Lower leg skin (tissue), 4 donors: Measurements from ENCODE around the gene KCNE4. TPM values are rescaled to one million over a fixed set of nuclear protein-coding genes. Genes with fewer than 3 reads are reported as not detected.

ENCODE experiments used
- DNase-seq, 2 donors: peaks; one replicate each; pipeline ENCODE4 v3.0.0-alpha.2; 2019; ENCODE audit warnings: low spot score in 2 of 2
- H3K4me3 ChIP-seq: fragments of 200-600 bp; sonication (generic); 2 replicates; pipeline ENCODE4 v1.5.1; 2017; ENCODE audit warnings: mild to moderate bottlenecking, low read depth; ENCODE audit not compliant: poor library complexity, severe bottlenecking
- POLR2A ChIP-seq, 2 donors: fragments of 450-650 bp; IDR thresholded peaks; one replicate each; pipeline ENCODE4 v1.6.1; 2016 to 2017; ENCODE audit warnings: antibody characterized with exemption in 2 of 2, mild to moderate bottlenecking in 1 of 2, moderate library complexity in 1 of 2
- WGBS, 2 donors: methylation state at CpG; one replicate each; pipeline ENCODE4 v1.1.5; 2018; 5-methylcytosine and 5-hydroxymethylcytosine counted together
- intact Hi-C: fragments of 100-400 bp; cut with DNase I; formaldehyde crosslinking; loops from one replicate; pipeline ENCODE4 v1.15.0; 2023; ENCODE audit warnings: low total_unique reads
- total RNA-seq, 4 donors: library from RNA; depleted of rRNA; stranded (reverse); fragments of >200 nt; gene quantifications; one replicate each; pipeline ENCODE4 v1.1.0, GENCODE V29; 2016
- TF ChIP-seq, protein P1 (sequence below), 3 donors: fragments of 450-650 bp; IDR thresholded peaks; one replicate each; pipeline ENCODE4 v1.5.1; 2016; ENCODE audit warnings: antibody characterized with exemption in 3 of 3, mild to moderate bottlenecking in 3 of 3, moderate library complexity in 2 of 3

KCNE4 gene
- total RNA-seq, 4 donors from 2014 or later: 0.95 to 4.1 (median 1.7) TPM

DNA sequence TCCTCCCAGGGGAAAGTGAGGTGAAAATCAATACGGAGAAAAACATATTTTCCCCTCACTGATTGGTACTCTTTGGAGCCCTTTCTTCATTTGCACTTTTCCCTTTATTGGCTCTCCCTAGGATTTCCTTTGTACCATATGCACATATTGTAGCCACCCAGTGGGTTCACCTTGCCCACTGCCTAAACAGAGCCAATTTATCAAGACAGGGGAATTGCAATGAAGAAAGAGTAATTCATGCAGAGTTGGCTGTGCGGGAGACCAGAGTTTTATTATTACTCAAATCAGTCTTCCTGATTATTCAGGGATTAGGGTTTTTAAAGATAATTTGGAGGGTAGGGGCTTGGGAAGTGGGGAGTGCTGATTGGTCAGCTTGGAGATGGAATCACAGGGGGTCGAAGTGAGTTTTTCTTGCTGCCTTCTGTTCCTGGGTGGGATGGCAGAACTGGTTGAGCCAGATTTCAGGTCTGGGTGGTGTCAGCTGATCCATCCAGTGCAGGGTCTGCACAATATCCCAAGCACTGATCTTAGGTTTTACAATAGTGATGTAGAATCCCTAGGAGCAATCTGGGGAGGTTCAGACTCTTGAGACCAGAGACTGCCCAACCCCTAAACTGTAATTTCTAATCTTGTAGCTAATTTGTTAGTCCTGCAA lies 15.1 kb upstream of the KCNE4 start:
- intact Hi-C loops: no loop called here
- H3K4me3 ChIP-seq: no peak overlapping the region
- TF ChIP-seq, protein P1, sequence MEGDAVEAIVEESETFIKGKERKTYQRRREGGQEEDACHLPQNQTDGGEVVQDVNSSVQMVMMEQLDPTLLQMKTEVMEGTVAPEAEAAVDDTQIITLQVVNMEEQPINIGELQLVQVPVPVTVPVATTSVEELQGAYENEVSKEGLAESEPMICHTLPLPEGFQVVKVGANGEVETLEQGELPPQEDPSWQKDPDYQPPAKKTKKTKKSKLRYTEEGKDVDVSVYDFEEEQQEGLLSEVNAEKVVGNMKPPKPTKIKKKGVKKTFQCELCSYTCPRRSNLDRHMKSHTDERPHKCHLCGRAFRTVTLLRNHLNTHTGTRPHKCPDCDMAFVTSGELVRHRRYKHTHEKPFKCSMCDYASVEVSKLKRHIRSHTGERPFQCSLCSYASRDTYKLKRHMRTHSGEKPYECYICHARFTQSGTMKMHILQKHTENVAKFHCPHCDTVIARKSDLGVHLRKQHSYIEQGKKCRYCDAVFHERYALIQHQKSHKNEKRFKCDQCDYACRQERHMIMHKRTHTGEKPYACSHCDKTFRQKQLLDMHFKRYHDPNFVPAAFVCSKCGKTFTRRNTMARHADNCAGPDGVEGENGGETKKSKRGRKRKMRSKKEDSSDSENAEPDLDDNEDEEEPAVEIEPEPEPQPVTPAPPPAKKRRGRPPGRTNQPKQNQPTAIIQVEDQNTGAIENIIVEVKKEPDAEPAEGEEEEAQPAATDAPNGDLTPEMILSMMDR (IDR thresholded peaks at IDR 0.05): no peak
- no peak for TF ChIP-seq POLR2A (IDR thresholded peaks at IDR 0.05)
- no peak for DNase-seq
- WGBS, 2 donors: 70 to 79% methylated on average over 3 of the region's 3 CpGs

DNA sequence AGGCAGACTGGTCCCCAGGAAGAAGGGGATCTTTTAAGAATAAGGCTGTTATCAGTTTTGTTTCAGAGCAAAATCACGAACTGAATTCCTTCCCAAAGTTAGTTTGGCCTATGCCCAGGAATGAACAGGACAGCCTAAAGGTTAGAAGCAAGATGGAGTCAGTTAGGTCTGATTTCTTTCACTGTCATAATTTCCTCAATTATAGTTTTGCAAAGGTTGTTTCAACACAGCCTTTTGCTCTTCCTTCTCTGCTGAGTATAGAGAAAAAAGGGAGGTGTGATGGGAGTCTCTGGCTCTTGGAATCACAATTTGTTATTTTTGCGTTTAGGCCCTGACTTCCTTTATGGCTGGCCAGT lies 14.6 kb upstream of the KCNE4 start:
- intact Hi-C loops: no loop called here
- no peak overlapping the region for H3K4me3 ChIP-seq
- WGBS, 2 donors: 73 to 80% methylated on average over 2 of the region's 2 CpGs
- TF ChIP-seq, protein P1 (IDR thresholded peaks at IDR 0.05): no peak
- TF ChIP-seq POLR2A (IDR thresholded peaks at IDR 0.05): no peak
- DNase-seq: no peak

DNA sequence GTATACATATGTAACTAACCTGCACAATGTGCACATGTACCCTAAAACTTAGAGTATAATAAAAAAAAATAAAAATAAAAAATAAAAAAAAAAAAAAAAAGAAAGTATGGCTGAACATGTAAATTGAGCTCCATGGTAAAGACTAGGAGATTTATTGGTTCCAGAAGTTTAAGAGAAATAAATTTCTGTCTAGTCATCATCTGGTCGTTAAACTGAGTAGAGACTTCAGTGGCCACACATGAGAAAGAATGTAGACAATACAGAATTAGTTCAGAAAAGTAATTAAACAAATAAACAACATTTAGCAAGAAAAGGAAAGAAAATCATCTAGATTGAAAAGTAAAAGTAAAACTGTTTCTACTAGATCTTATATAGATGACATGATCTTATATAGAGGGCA lies 12.4 kb upstream of the KCNE4 start:
- intact Hi-C loops: no loop called here
- WGBS, 2 donors: 45 to 60% methylated on average over 1 of the region's 1 CpG
- no peak for DNase-seq
- TF ChIP-seq, protein P1 (IDR thresholded peaks at IDR 0.05): no peak
- no peak for TF ChIP-seq POLR2A (IDR thresholded peaks at IDR 0.05)
- H3K4me3 ChIP-seq: no peak overlapping the region

DNA sequence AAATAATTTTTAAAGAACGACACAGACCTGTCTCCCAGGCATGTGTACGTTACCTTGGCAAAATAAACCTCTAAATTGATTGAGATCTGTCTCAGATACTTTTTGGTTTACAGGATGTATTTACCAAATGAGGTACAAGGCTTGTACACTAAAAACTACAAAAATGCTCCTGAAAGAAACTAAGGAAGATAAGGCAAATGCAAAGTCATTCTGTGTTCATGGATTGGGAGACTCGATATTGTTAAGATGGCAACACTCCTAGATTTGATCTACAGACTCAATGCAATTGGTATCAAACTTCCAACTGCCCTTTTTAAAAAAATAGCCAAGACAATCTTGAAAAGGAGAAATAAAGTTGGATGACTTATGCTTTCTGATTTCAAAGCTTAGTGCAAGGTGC lies 11.5 kb upstream of the KCNE4 start:
- DNase-seq: no peak
- intact Hi-C loops: no loop called here
- TF ChIP-seq POLR2A (IDR thresholded peaks at IDR 0.05): no peak
- TF ChIP-seq, protein P1 (IDR thresholded peaks at IDR 0.05): no peak
- no peak overlapping the region for H3K4me3 ChIP-seq
- 90 to 93% methylated on average over 3 of the region's 3 CpGs for WGBS, 2 donors

DNA sequence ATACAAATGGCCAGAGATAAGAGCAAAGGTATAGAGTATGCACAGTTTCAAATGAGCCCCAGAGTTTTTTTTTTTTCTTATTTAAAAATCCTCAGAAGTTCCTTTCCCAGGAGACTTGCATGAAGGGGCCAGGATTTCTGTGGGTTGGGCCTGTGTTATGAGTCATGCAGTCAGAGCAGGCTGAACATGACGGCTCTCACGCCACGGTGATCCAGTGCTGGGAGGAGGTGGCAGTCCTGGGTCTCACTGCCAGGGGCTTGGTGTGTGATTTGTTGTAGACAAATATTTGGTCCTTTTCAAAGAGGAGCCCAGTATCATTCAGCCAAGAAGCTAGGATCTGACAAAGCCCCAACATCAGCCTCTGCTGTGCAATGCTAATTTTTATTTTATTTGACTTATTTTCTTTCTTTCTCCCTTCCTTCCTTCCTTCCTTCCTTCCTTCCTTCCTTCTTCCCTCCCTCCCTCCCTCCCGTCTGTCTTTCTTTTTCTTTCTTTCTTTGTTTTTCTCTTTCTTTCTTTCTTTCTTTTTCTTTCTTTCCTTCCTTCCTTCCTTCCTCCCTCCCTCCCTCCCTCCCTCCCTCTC lies 10.4 kb upstream of the KCNE4 start:
- 11 to 14% methylated on average over 4 of the region's 4 CpGs for WGBS, 2 donors
- DNase-seq: peak; percentile 75 to 93
- TF ChIP-seq POLR2A (IDR thresholded peaks at IDR 0.05): no peak
- TF ChIP-seq, protein P1 (IDR thresholded peaks at IDR 0.05): no peak
- no peak overlapping the region for H3K4me3 ChIP-seq
- intact Hi-C loops: no loop called here

DNA sequence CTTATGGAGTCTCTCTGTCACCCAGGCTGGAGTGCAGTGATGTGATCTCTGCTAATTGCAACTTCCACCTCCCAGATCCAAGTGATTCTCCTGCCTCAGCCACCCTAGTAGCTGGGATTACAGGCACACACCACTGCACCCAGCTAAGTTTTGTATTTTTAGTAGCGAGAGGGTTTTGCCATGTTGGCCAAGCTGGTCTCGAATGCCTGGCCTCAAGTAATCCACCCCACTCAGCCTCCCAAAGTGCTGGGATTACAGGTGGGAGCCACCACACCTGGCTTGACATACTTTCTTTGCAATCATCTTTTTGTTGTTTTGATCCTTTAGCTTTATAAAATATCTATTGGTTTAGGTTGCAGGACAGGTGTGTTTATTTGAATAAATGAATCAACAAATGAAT lies 9.7 kb upstream of the KCNE4 start:
- intact Hi-C loops: no loop called here
- no peak for TF ChIP-seq POLR2A (IDR thresholded peaks at IDR 0.05)
- TF ChIP-seq, protein P1 (IDR thresholded peaks at IDR 0.05): no peak
- no peak for DNase-seq
- 92 to 98% methylated on average over 2 of the region's 2 CpGs for WGBS, 2 donors
- no peak overlapping the region for H3K4me3 ChIP-seq
